Measurements from ENCODE around the gene RGS6. TPM values are rescaled to one million over a fixed set of nuclear protein-coding genes. Genes with fewer than 3 reads are reported as not detected.

RGS6 gene
- total RNA-seq, 2 donors from 2014 or later, result 0.08 TPM; not detected in 1

DNA sequence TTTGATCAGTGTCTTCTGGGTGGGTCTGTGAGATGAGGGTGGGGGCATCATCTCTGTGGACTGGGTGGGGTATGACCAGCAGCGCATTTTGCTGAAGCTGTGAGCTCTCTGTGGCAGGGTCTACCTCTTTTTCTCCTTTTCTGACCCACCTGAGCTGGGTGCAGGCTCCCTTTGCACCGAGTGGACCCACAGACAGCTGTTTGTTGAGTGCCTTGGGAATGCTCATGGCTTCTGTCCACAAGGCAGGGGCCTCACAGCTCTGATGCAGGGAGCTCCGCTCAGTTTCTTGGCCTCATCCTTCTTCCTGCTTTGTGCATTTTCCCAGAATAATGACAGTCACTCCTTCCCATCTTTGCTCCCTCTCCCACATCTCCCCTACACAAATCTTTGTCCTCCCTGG lies 581.1 kb downstream of the RGS6 start:
- peaks cover 25 to 26% of the 10 kb centered on the region in 2 donors for H3K4me1 Mint-ChIP-seq (ENCODE audit: low read depth in 2 of 2)

GRCh38 chr14:72513965-72514659 lies 581.9 kb downstream of the RGS6 start:
- no peaks in the 10 kb centered on the region for H3K9me3 Mint-ChIP-seq
- H3K36me3 Mint-ChIP-seq, result no peaks in the 10 kb centered on the region
- peak overlapping the region; percentile 33 to 52 for H3K27ac Mint-ChIP-seq
- H3K27me3 Mint-ChIP-seq, result peaks cover 10 to 24% of the 10 kb centered on the region in 2 donors
- H3K4me1 Mint-ChIP-seq (ENCODE audit: low read depth in 2 of 2), result peaks cover 32 to 34% of the 10 kb centered on the region in 2 donors
- ATAC-seq (no peak), DNase-seq (ENCODE audit: low spot score) (no peak)
- H3K4me3 Mint-ChIP-seq, result no peak overlapping the region

More for the DNA sequence above, 581.1 kb downstream of the RGS6 start:
- no peak for ATAC-seq
- Mint-ChIP-seq H3K27ac (peak overlapping the region; percentile 33 to 52), H3K27me3 (peaks cover 10 to 24% of the 10 kb centered on the region in 2 donors), H3K36me3 (no peaks in the 10 kb centered on the region), H3K4me3 (peak overlapping the region; percentile 15), H3K9me3 (no peaks in the 10 kb centered on the region)
- DNase-seq (ENCODE audit: low spot score), result no peak

DNA sequence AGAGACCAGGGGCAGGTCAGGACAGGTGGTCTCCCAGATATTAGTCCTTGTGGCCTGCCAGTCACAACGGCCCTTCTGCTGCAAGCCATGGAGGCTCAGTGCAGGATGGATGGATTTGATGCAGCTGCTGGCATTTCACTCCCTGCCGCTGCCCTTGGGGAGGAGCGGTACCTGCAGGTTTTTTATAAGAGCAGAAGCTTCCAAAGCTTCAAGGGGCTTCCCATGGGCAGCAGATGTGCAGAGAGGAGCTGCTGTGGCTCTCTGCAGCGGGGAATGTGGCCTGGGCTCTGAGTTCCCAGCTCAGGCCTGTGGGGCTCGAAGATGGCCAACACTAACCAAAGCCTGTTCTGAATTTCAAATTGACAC lies 582.4 kb downstream of the RGS6 start:
- ATAC-seq (no peak), DNase-seq (ENCODE audit: low spot score) (no peak)
- H3K36me3 Mint-ChIP-seq, result no peaks in the 10 kb centered on the region
- no peaks in the 10 kb centered on the region for H3K9me3 Mint-ChIP-seq
- H3K4me3 Mint-ChIP-seq, result no peak overlapping the region
- peaks cover 10 to 20% of the 10 kb centered on the region in 2 donors for H3K27me3 Mint-ChIP-seq
- H3K27ac Mint-ChIP-seq, result no peak overlapping the region
- H3K4me1 Mint-ChIP-seq (ENCODE audit: low read depth in 2 of 2), result peaks cover 37 to 39% of the 10 kb centered on the region in 2 donors

GRCh38 chr14:72515779-72516770 lies 583.8 kb downstream of the RGS6 start:
- ATAC-seq (no peak), DNase-seq (ENCODE audit: low spot score) (no peak)
- H3K4me1 Mint-ChIP-seq (ENCODE audit: low read depth in 2 of 2), result peaks cover 49 to 53% of the 10 kb centered on the region in 2 donors
- H3K27me3 Mint-ChIP-seq, result peaks cover 8 to 11% of the 10 kb centered on the region in 2 donors
- H3K9me3 Mint-ChIP-seq, result no peaks in the 10 kb centered on the region
- H3K36me3 Mint-ChIP-seq, result peaks cover 8% of the 10 kb centered on the region
- H3K4me3 Mint-ChIP-seq, result peak overlapping the region; percentile 29
- peak overlapping the region in 1 of 2 donors; percentile 44 for H3K27ac Mint-ChIP-seq

GRCh38 chr14:72516936-72517700 lies 584.9 kb downstream of the RGS6 start:
- Mint-ChIP-seq H3K4me1 (ENCODE audit: low read depth in 2 of 2) (peaks cover 59 to 64% of the 10 kb centered on the region in 2 donors), H3K27me3 (peaks cover 6 to 14% of the 10 kb centered on the region in 2 donors), H3K27ac (peak overlapping the region in 1 of 2 donors; percentile 81), H3K4me3 (peak overlapping the region; percentile 74), H3K9me3 (peaks cover 2% of the 10 kb centered on the region), H3K36me3 (peaks cover 15% of the 10 kb centered on the region)
- DNase-seq (ENCODE audit: low spot score), result peak; percentile 70
- ATAC-seq, result peak in 1 of 2 donors; percentile 76

GRCh38 chr14:72517736-72518135 lies 585.5 kb downstream of the RGS6 start:
- ATAC-seq (no peak), DNase-seq (ENCODE audit: low spot score) (no peak)
- Mint-ChIP-seq H3K27me3 (peaks cover 6 to 16% of the 10 kb centered on the region in 2 donors), H3K27ac (peak overlapping the region; percentile 64 to 81), H3K9me3 (peaks cover 4% of the 10 kb centered on the region), H3K4me3 (peak overlapping the region; percentile 74), H3K4me1 (ENCODE audit: low read depth in 2 of 2) (peaks cover 61 to 70% of the 10 kb centered on the region in 2 donors), H3K36me3 (peaks cover 18% of the 10 kb centered on the region)

DNA sequence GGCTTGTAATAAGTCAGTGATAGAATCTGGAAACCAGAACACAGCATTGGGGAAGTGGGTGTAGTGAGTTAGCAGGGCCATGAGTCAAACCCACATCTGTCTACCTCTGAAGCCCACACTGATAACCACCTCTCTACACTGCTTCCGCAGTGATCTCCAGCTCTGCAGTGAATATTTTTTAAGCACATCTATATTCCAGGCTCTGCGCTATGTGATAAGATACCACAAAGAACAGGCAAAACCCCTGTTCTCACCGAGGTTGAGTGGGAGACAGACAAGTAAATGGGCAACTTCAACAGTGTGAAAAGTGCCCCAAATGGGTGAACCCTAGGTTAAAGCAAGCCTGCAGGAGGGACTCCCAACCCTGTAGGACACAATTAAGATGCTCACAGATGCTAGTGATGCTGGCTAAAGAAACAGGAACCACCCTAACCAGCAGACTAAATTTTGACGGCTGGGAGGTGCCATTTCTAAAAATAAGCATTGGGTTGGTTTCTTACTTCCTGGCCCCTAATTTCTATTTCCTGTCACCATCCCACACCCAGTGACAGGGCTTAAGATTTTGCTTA lies 586.7 kb downstream of the RGS6 start:
- Mint-ChIP-seq H3K9me3 (peaks cover 4% of the 10 kb centered on the region), H3K27me3 (peaks cover under 1 to 10% of the 10 kb centered on the region in 2 donors), H3K27ac (peak overlapping the region; percentile 64 to 81), H3K36me3 (peaks cover 18% of the 10 kb centered on the region), H3K4me3 (peak overlapping the region; percentile 74), H3K4me1 (ENCODE audit: low read depth in 2 of 2) (peaks cover 61 to 74% of the 10 kb centered on the region in 2 donors)
- peak; percentile 67 for DNase-seq (ENCODE audit: low spot score)
- peak; percentile 90 to 93 for ATAC-seq

GRCh38 chr14:72519543-72519942 lies 587.3 kb downstream of the RGS6 start:
- no peak for DNase-seq (ENCODE audit: low spot score)
- Mint-ChIP-seq H3K36me3 (peaks cover 18% of the 10 kb centered on the region), H3K27me3 (peaks cover 0 to 10% of the 10 kb centered on the region in 2 donors)

DNA sequence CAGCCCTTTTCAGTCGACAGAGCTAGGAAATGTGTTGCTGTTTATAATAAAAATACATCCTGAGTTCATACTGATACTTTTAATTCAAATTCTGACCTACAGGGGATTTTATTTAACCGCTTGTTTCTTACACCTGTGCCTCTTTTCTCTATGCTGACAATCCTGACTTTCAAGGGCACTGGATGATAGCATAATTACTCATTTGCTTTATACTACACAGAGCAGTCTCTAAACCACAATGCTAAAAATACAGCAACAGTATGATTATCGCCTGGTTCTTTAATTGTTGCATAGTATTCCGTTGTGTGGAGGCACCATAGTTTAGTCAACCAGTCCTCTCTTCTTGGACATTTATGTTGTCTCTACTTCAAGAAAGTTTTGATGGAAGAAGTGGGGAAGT lies 588.8 kb downstream of the RGS6 start:
- H3K27ac Mint-ChIP-seq, result peak overlapping the region; percentile 64 to 81
- H3K4me1 Mint-ChIP-seq (ENCODE audit: low read depth in 2 of 2), result peaks cover 79 to 92% of the 10 kb centered on the region in 2 donors
- no peak for ATAC-seq

More at GRCh38 chr14:72519543-72519942, 587.3 kb downstream of the RGS6 start:
- H3K27ac Mint-ChIP-seq, result peak overlapping the region; percentile 64 to 81
- peaks cover 66 to 80% of the 10 kb centered on the region in 2 donors for H3K4me1 Mint-ChIP-seq (ENCODE audit: low read depth in 2 of 2)
- peaks cover 4% of the 10 kb centered on the region for H3K9me3 Mint-ChIP-seq
- peak; percentile 19 to 29 for ATAC-seq
- peak overlapping the region; percentile 74 for H3K4me3 Mint-ChIP-seq

DNA sequence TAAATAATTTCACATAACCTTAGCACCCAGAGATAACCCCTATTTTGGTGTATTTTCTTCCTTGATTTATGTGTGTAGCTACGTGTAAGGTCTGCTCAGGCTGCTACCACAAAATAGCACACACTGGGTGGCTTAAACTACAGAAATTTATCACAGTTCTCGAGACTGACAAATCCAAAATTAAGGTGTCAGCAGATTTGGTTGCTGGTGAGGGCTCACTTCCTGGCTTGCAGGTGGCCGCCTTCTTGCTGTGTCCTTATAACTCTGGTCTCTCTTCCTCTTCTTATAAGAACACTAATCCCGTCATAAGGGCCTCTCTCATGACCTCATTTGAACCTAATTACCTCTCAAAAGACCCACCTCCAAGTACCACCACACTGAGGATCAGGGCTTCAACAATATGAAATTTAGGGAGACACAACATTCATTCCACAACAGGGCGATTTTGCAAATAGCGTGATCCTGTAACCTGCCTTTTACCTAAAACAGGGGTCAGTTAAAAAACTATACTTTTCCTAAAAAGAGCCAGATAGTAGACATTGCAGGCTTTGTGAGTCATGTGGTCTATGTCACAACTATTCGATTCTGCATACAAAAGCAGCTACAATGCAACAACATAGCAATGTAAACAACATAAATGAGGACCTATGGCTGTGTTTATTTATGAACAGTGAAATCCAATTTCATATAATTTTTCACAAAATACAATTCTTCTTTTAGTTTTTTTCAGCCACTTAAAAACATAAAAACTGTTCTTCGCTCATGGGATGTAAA lies 589.9 kb downstream of the RGS6 start:
- ATAC-seq (no peak), DNase-seq (ENCODE audit: low spot score) (no peak)
- peak overlapping the region; percentile 21 for H3K4me3 Mint-ChIP-seq
- H3K4me1 Mint-ChIP-seq (ENCODE audit: low read depth in 2 of 2), result peaks cover 71 to 84% of the 10 kb centered on the region in 2 donors
- H3K36me3 Mint-ChIP-seq, result peaks cover 18% of the 10 kb centered on the region
- H3K27me3 Mint-ChIP-seq, result peaks cover 0 to 17% of the 10 kb centered on the region in 2 donors
- H3K9me3 Mint-ChIP-seq, result peaks cover 4% of the 10 kb centered on the region
- H3K27ac Mint-ChIP-seq, result peak overlapping the region; percentile 81 to 86

More for the DNA sequence above, 588.8 kb downstream of the RGS6 start:
- Mint-ChIP-seq H3K27me3 (peaks cover 0 to 13% of the 10 kb centered on the region in 2 donors), H3K36me3 (peaks cover 18% of the 10 kb centered on the region), H3K9me3 (peaks cover 4% of the 10 kb centered on the region), H3K4me3 (peak overlapping the region; percentile 21)
- no peak for DNase-seq (ENCODE audit: low spot score)

- Mint-ChIP-seq H3K4me1 (ENCODE audit: low read depth in 2 of 2) (peaks cover 67 to 77% of the 10 kb centered on the region in 2 donors), H3K27me3 (peaks cover 7 to 21% of the 10 kb centered on the region in 2 donors), H3K36me3 (peaks cover 22% of the 10 kb centered on the region), H3K9me3 (peaks cover 4% of the 10 kb centered on the region), H3K27ac (peak overlapping the region in 1 of 2 donors; percentile 86), H3K4me3 (no peak overlapping the region)
- ATAC-seq (no peak), DNase-seq (ENCODE audit: low spot score) (no peak)
These were observed 590.6 kb downstream of the RGS6 start for GRCh38 chr14:72522847-72523246.

Measured in natural killer cell treated with Interleukin-12 subunit alpha and Interleukin-12 subunit beta and Interleukin-15 and Interleukin-18, amount 100 ng/mL, for 72 hours (primary cell).